Measurements from ENCODE around the gene MAP7.
"Not testable (repeated sequence)": the region's sequence is repeated elsewhere in the genome, so short reads cannot be mapped to it uniquely, and the experiment has no call there.

MAP7 gene

GRCh38 chr6:136501514-136501913 lies 48.7 kb downstream of the MAP7 start:
- DNase-seq = no peak

- DNase-seq = no peak
These were observed 49.1 kb downstream of the MAP7 start for GRCh38 chr6:136501096-136501495.

- no peak for DNase-seq
These were observed 49.8 kb downstream of the MAP7 start for GRCh38 chr6:136500414-136500813.

GRCh38 chr6:136499370-136499769 lies 50.9 kb downstream of the MAP7 start:
- no peak for DNase-seq

- DNase-seq = not testable (repeated sequence)
These were observed 53.8 kb downstream of the MAP7 start for GRCh38 chr6:136496449-136496848.

- no peak for DNase-seq
These were observed 55.5 kb downstream of the MAP7 start for GRCh38 chr6:136494710-136495109.

GRCh38 chr6:136494059-136494458 lies 56.2 kb downstream of the MAP7 start:
- DNase-seq = no peak

- DNase-seq = no peak
These were observed 57.8 kb downstream of the MAP7 start for GRCh38 chr6:136492409-136492808.

DNA sequence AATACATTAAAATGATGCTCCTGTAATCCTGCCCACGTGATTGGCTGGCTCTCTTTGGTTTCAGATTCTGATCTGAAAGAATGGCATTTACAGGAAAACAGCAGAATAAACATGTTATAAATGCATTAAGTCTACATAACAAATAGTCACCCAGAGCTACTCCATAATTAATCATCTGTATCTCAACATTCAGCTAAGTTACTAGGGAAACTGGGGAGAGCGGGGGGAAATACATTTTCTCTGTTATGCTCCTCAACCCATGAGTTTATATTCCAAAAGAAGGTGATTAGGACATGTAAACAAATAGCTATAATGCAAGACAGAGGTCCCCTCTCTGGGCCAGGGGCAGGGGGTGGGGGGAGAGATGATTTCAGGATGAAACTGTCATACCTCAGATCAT lies 58.5 kb downstream of the MAP7 start:
- DNase-seq = no peak

DNA sequence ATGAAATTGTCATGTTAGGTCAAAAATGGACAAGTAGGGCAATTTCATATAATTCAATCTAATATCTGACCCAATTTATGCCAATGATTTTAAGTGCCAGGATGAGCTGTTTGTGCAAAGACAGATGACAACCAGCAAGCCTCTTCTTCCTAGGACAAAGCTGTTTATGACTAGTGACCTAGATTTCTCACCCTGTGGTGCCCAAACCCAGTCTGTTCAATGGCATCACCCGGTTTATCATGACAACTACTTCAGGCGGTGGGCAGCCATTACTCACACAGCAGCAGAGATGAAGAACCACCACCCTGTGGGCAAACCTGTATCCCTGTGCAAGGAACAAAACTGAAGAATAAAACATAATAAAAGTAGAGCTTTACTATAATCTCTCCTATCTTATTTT lies 59.0 kb downstream of the MAP7 start:
- DNase-seq = no peak

- not testable (repeated sequence) for DNase-seq
These were observed 60.6 kb downstream of the MAP7 start for GRCh38 chr6:136489689-136490033.

DNA sequence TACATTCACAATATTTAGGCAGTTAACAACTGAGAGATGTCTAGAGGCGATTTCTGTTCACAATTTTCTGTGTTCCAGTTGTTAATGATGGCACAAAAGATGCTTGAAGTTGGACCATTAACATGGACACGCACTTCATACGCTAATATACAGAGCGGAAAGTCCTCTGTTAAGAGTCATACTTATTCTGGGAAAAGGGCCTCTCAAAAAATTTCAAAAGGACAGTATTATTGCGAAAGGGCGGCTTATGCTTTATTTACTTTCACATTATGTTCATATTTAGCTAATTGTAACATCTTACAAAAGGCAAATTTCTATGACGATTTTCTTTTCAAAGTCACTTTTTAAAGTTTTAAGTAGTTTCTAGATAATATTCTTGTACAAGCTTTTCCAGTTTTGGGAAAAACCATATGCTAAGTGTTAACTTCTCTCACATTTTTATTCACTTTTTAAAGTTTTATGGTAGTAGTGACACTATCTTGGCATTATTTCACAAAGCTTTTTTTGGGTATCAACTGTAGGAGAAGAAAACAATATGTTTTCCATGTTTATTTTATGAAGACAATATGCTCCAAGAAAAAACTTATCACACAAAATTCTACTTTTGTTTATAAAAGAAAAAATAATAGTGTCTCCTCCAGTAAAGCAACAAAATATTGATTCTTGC lies 62.3 kb downstream of the MAP7 start:
- no peak for DNase-seq

- DNase-seq = no peak
These were observed 63.9 kb downstream of the MAP7 start for GRCh38 chr6:136486357-136486756.

- DNase-seq = no peak
These were observed 66.3 kb downstream of the MAP7 start for GRCh38 chr6:136483906-136484305.

DNA sequence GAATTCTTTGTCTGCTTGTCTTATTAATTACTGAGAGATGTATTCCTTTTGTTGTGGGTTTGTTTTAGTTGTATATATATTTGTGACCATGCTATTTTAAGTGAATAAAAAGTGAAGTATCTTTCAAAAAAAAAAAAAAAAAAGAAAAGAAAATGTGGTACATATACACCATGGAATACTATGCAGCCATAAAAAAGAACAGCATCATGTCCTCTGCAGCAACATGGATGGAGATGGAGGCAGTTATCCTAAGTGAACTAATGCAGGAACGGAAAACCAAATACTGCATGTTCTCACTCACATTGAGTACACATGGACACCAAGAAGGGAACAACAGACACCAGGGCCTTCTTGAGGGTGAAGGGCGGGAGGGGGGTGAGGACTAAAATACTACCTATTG lies 67.2 kb downstream of the MAP7 start:
- not testable (repeated sequence) for DNase-seq

DNA sequence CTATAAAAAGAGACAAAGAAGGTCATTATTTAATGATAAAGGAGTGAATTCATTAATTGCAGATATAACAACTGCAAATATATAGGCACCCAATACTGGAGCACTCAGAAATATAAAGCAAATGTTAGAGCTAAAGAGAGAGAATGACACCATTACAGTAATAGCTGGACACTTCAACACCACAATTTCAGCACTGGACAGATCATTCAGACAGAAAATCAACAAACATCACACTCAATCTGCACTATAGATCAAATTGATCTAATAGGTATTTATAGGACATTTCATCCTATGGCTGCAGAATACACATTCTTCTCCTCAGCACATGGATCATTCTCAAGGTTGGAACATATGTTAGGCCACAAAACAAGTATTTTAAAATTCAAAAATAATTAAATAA lies 72.7 kb downstream of the MAP7 start:
- DNase-seq = no peak

DNA sequence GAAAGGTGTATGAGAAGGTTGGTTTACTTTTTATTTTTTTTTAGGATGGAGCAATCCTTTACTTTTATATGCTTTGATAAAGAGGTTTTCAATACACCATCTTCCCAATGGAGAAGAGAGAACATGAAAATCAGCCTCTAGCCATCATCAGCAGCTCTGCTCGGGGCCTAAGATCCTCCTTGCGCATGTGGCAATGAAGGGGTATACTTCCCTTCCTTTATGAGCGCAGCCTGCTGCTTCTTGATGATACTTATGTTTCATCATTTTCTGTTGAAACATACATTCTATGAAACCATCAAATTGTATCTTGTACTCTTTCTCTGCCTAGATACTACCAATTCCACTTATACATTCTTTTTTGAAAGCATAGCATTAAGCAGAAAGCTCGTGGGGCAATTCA lies 74.5 kb downstream of the MAP7 start:
- no peak for DNase-seq

DNA sequence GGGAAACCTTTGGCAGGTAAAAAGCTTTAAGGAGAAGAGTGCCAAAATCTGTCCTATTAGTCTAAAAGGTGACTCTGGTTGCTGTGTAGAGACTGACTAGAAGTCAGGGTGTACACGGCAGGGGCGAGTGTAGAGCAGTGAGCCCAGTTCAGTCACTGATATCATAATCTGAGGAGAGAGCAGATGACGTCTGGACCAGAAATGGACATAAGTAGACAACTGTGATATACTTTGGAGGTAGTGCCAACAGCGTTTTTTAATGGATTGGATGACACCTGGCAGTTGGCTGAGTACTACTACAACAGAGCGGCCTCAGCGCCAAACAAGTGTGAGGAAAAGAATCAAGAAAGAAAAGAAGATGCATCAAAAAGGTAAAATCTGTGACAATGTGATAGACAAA lies 76.0 kb downstream of the MAP7 start:
- DNase-seq = no peak

- DNase-seq = no peak
These were observed 78.3 kb downstream of the MAP7 start for GRCh38 chr6:136471922-136472321.

DNA sequence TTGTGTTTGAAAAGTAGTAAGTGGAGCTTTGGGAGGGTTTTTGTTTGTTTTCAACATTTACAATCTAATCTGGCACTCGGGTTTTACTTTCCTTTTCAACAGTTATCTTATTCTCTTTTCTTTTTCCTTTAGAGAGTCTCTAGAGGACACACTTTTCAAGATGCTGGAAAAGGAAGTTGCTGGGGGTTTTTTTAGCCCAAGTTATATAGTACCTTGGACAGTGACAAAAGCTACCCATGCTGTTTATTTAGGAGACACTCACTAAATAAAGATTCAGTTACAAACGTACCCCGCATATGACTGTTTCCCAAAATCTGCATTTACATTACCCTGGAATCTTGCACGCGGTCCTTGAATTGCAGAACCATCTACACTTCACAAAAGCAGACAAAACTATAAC lies 78.8 kb downstream of the MAP7 start:
- DNase-seq = no peak

DNA sequence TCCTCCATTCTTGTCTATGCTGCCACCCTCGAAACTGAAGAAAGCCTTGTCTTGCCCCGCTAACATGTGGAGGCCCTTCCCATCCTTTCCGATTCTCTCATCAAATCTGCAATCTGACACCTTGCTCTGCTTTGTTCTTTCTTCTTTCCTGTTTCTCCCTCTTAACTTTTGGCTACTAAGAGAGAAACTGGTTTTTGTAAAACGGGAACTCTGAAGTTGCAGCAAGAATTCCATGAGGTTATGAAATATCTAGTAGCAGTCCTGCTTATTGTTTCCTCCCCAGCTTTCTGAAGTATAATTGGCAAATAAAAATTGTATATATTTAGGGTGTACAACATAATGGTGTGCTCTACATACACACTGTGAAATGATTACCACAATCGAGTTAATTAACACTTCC lies 80.2 kb downstream of the MAP7 start:
- no peak for DNase-seq

GRCh38 chr6:136469154-136469553 lies 81.1 kb downstream of the MAP7 start:
- DNase-seq = no peak

DNA sequence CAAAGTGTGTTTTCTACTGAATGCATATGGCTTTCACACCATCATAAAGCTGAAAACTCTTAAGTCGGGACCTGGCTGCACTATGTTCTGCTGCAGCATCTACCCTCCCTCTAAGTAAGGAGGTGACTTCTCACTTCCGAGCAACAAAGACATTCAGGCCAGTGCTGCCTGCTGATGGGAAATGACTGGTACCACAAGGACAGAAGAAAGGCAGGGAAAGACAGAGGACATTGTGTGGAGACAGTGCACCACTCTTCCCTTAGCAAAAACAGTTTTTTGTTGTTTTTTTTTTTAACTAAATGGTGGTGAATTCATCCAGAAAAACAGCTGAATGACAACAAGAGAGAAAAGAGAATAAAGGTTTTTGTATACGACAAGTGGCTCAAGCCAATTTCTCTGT lies 81.5 kb downstream of the MAP7 start:
- no peak for DNase-seq

DNA sequence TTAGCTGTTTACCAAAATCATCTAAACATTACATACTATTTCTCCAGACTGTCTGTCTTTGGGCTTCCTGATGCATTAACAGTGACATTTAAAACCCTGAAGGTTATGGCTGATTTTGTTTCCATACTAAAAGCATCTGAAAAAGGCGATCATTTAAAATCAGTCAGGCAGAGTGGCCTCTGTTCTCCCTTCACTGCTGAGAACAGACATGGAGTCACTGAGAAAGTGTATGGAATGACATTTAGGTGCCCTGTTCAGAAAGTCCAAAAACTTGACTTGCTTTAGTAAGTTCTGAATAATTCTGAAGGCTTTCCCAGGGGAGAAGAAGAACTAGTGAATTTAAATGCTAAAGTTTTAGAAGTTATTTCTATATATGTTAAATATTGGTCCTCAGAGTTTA lies 83.0 kb downstream of the MAP7 start:
- no peak for DNase-seq

GRCh38 chr6:136466777-136467176 lies 83.4 kb downstream of the MAP7 start:
- no peak for DNase-seq

Data from CD4-positive, alpha-beta T cell treated with Interleukin-4 for 4 hours (primary cell).